Right atrium auricular region (tissue), 2 donors: ENCODE results near the gene PHLDA1. TPM values are rescaled to one million over a fixed set of nuclear protein-coding genes. Genes with fewer than 3 reads are reported as not detected.

Experiments
- total RNA-seq, 2 donors: library from RNA; depleted of rRNA; stranded (reverse); fragments of >200 nt; gene quantifications; one replicate each; pipeline ENCODE4 v1.1.0, GENCODE V29; 2016

The PHLDA1 gene
- total RNA-seq, 2 donors from 2014 or later = 6.7 to 22.2 TPM

Other genes with a start within 250 kb of the PHLDA1 start
- 100 to 1,000 TPM; 255 to 332 TPM for gene NAP1L1, start 52.9 kb upstream of the PHLDA1 start, total RNA-seq